HCT116 (cell line): ENCODE results near the gene FGF18. TPM values are rescaled to one million over a fixed set of nuclear protein-coding genes. Genes with fewer than 3 reads are reported as not detected.

ENCODE experiments used
- ATAC-seq: fragments of 200-7000 bp; cut with Tn5 transposase; 2 replicates; pipeline ENCODE4 v1.9.1; 2020; ENCODE audit warnings: mild to moderate bottlenecking, moderate library complexity
- BruUV-seq: library from RNA; stranded (reverse); fragments of 400-500 nt; replicated peaks from 2 replicates; lab custom pipeline; 2021; lab: Mats Ljungman, UMichigan
- CTCF ChIA-PET: fragments of 300-600 bp; sonication (Branson Sonifier 250); formaldehyde crosslinking; loops from one replicate; lab custom pipeline; 2021; ENCODE audit warnings: antibody characterized with exemption; lab: Charles Lee
- POLR2A ChIA-PET: fragments of 300-600, 350-600 bp; sonication (Branson Sonifier 250); formaldehyde crosslinking; loops from one replicate; lab custom pipeline; 2021; ENCODE audit warnings: antibody characterized with exemption; lab: Charles Lee
- RAD21 ChIA-PET, 2 experiments: fragments of 300-600 bp; sonication (Branson Sonifier 250); formaldehyde crosslinking; loops; one replicate each; lab custom pipeline; 2023; ENCODE audit warnings: low total read pairs in 2 of 2; ENCODE audit not compliant: uncharacterized antibody in 2 of 2, unreplicated experiment in 2 of 2, low non-redundant PET in 1 of 2; lab: Charles Lee
- DNase-seq: peaks from one replicate; pipeline ENCODE4 v3.0.0-alpha.2; 2010; ENCODE audit warnings: low read depth, low spot score
- H2AFZ ChIP-seq: fragments of 200-600 bp; shearing (Covaris generic), sonication (generic); 2 replicates; pipeline ENCODE4 v1.6.1; 2017; ENCODE audit warnings: low read depth, mixed run types, mixed read lengths, antibody characterized with exemption, low read length; ENCODE audit not compliant: poor library complexity, severe bottlenecking
- H3K27ac ChIP-seq: 2 replicates; pipeline ENCODE4 v1.5.1; 2012; ENCODE audit warnings: low read depth, low read length
- H3K27me3 ChIP-seq: fragments of 200-600 bp; sonication (generic); 2 replicates; pipeline ENCODE4 v1.6.1; 2016; ENCODE audit warnings: mixed run types, low read length, mixed read lengths; ENCODE audit not compliant: insufficient read depth
- H3K36me3 ChIP-seq, 2 experiments: fragments of 200-500 bp in 1 of 2; fragments of 200-600 bp in 1 of 2; sonication (Bioruptor generic) in 1 of 2; sonication (generic) in 1 of 2; 2 replicates each; pipeline versions ENCODE4 v1.5.1 to v1.6.1; 2014 to 2016; ENCODE audit warnings: low read length in 2 of 2, inconsistent platforms in 1 of 2, mixed read lengths in 1 of 2, mixed run types in 1 of 2; ENCODE audit not compliant: insufficient read depth in 2 of 2, control insufficient read depth in 1 of 2
- H3K4me1 ChIP-seq, 2 experiments: fragments of 200-600 bp in 1 of 2; sonication (generic) in 1 of 2; 2 replicates each; pipeline versions ENCODE4 v1.5.1 to v1.6.1; 2012 to 2017; ENCODE audit warnings: low read length in 2 of 2, inconsistent platforms in 1 of 2, mild to moderate bottlenecking in 1 of 2, mixed read lengths in 1 of 2, mixed run types in 1 of 2, moderate library complexity in 1 of 2; ENCODE audit not compliant: insufficient read depth in 2 of 2, control insufficient read depth in 1 of 2
- H3K4me2 ChIP-seq: fragments of 200-600 bp; sonication (generic); 2 replicates; pipeline ENCODE4 v1.6.1; 2017; ENCODE audit warnings: mixed run types, low read length, mixed read lengths
- H3K4me3 ChIP-seq, 2 experiments: fragments of 200-600 bp in 1 of 2; sonication (generic) in 1 of 2; replicated peaks in 1 of 2; 2 replicates each; pipeline ENCODE4 v1.5.1; 2011 to 2016; ENCODE audit warnings: low read length in 2 of 2, control low read depth in 1 of 2, low read depth in 1 of 2, mild to moderate bottlenecking in 1 of 2, mixed read lengths in 1 of 2, mixed run types in 1 of 2
- H3K79me2 ChIP-seq: fragments of 200-600 bp; sonication (generic); 2 replicates; pipeline ENCODE4 v1.6.1; 2017; ENCODE audit warnings: mild to moderate bottlenecking, mixed run types, low read length, moderate library complexity, mixed read lengths; ENCODE audit not compliant: insufficient read depth
- H3K9ac ChIP-seq: fragments of 200-600 bp; sonication (generic); 2 replicates; pipeline ENCODE4 v1.6.1; 2016; ENCODE audit warnings: low read length, mixed read lengths
- H3K9me2 ChIP-seq: fragments of 200-600 bp; sonication (generic), shearing (Covaris generic); 2 replicates; pipeline ENCODE4 v1.6.1; 2017; ENCODE audit warnings: mixed run types, mild to moderate bottlenecking, moderate library complexity; ENCODE audit not compliant: insufficient read depth
- H3K9me3 ChIP-seq, 2 experiments: fragments of 200-500 bp in 1 of 2; fragments of 200-600 bp in 1 of 2; sonication (Bioruptor generic) in 1 of 2; sonication (generic) in 1 of 2; 2 replicates each; pipeline ENCODE4 v1.6.1; 2014 to 2017; ENCODE audit warnings: low read length in 2 of 2, mixed read lengths in 2 of 2, inconsistent platforms in 1 of 2, low read depth in 1 of 2, mild to moderate bottlenecking in 1 of 2, mixed run types in 1 of 2, moderate library complexity in 1 of 2; ENCODE audit not compliant: control insufficient read depth in 1 of 2, insufficient read depth in 1 of 2
- H4K20me1 ChIP-seq: fragments of 200-600 bp; sonication (generic), shearing (Covaris generic); 2 replicates; pipeline ENCODE4 v1.6.1; 2017; ENCODE audit warnings: mixed run types, mild to moderate bottlenecking, moderate library complexity; ENCODE audit not compliant: insufficient read depth
- CBX3 ChIP-seq: IDR thresholded peaks from 2 replicates; pipeline ENCODE4 v1.6.1; 2012; ENCODE audit warnings: low read depth
- CEBPB ChIP-seq: IDR thresholded peaks from 2 replicates; pipeline ENCODE4 v1.6.1; 2012; ENCODE audit warnings: low read depth
- EGR1 ChIP-seq: IDR thresholded peaks from 2 replicates; pipeline ENCODE4 v1.6.1; 2012; ENCODE audit warnings: low read depth
- EZH2phosphoT487 ChIP-seq: fragments of 200-600 bp; IDR thresholded peaks from 2 replicates; pipeline ENCODE4 v1.6.1; 2018; ENCODE audit warnings: antibody characterized with exemption, borderline replicate concordance
- JUND ChIP-seq: IDR thresholded peaks from 2 replicates; pipeline ENCODE4 v1.6.1; 2012
- POLR2A ChIP-seq: IDR thresholded peaks from 2 replicates; pipeline ENCODE4 v1.7.0; 2011; ENCODE audit warnings: borderline replicate concordance; ENCODE audit not compliant: insufficient read depth, insufficient read length; ENCODE audit errors: extremely low read depth
- POLR2AphosphoS5 ChIP-seq: IDR thresholded peaks from 2 replicates; pipeline ENCODE4 v1.6.1; 2011; ENCODE audit warnings: mild to moderate bottlenecking, low read depth, low read length, moderate library complexity
- RAD21 ChIP-seq: IDR thresholded peaks from 2 replicates; pipeline ENCODE4 v1.6.1; 2012; ENCODE audit warnings: low read depth, mild to moderate bottlenecking
- SP1 ChIP-seq: IDR thresholded peaks from 2 replicates; pipeline ENCODE4 v1.6.1; 2012; ENCODE audit warnings: low read depth
- SRF ChIP-seq: IDR thresholded peaks from 2 replicates; pipeline ENCODE4 v1.6.1; 2012; ENCODE audit warnings: low read depth
- TCF7L2 ChIP-seq: IDR thresholded peaks from 2 replicates; pipeline ENCODE4 v1.7.0; 2011; ENCODE audit warnings: borderline replicate concordance, inconsistent platforms; ENCODE audit not compliant: insufficient read depth, insufficient read length; ENCODE audit errors: extremely low read depth
- ZFX ChIP-seq: fragments of 450-650 bp; IDR thresholded peaks from 2 replicates; pipeline ENCODE4 v1.6.1; 2017
- intact Hi-C: fragments of 100-400 bp; cut with micrococcal nuclease; formaldehyde crosslinking; loops from 2 replicates; pipeline ENCODE4 v1.10.0; 2022
- total RNA-seq: library from RNA; stranded (reverse); gene quantifications from one replicate; pipeline ENCODE4 v1.2.1, GENCODE V29; 2021; ENCODE audit not compliant: unreplicated experiment
- TF ChIP-seq, protein P1 (sequence below): IDR thresholded peaks from 2 replicates; pipeline ENCODE4 v1.6.1; 2011; ENCODE audit warnings: mild to moderate bottlenecking, low read length, moderate library complexity; ENCODE audit not compliant: insufficient replicate concordance; ENCODE audit errors: extremely low read depth
- TF ChIP-seq, protein P2 (sequence below): IDR thresholded peaks from 2 replicates; pipeline ENCODE4 v1.6.1; 2012
- TF ChIP-seq, protein P3 (sequence below): IDR thresholded peaks from 2 replicates; pipeline ENCODE4 v1.6.1; 2012; ENCODE audit warnings: low read depth

Gene FGF18
- total RNA-seq, 1 experiment from 2014 or later, result 0.96 TPM

DNA sequence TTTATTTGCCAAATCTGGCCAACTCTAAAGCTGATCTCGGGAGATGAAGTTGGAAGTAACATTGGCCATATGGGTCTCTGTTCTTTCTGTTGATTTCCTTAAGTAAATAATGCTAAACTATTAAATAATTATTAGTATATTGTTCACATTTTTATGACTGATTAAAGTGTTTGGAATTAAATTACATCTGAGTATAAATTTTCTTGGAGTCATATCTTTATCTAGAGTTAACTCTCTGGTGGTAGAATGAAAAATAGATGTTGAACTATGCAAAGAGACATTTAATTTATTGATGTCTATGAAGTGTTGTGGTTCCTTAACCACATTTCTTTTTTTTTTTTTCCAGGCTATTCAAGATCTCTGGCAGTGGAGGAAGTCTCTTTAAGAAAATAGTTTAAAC lies 9.3 kb upstream of the FGF18 start:
- no peak overlapping the region for H3K4me3 ChIP-seq
- DNase-seq (no peak), ATAC-seq (no peak)
- no peak for TF ChIP-seq EZH2phosphoT487
- no peak for TF ChIP-seq TCF7L2
- no peak for TF ChIP-seq EGR1
- no peak for TF ChIP-seq CBX3
- TF ChIP-seq JUND, result no peak
- TF ChIP-seq, protein P1, sequence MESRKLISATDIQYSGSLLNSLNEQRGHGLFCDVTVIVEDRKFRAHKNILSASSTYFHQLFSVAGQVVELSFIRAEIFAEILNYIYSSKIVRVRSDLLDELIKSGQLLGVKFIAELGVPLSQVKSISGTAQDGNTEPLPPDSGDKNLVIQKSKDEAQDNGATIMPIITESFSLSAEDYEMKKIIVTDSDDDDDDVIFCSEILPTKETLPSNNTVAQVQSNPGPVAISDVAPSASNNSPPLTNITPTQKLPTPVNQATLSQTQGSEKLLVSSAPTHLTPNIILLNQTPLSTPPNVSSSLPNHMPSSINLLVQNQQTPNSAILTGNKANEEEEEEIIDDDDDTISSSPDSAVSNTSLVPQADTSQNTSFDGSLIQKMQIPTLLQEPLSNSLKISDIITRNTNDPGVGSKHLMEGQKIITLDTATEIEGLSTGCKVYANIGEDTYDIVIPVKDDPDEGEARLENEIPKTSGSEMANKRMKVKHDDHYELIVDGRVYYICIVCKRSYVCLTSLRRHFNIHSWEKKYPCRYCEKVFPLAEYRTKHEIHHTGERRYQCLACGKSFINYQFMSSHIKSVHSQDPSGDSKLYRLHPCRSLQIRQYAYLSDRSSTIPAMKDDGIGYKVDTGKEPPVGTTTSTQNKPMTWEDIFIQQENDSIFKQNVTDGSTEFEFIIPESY, result no peak
- no peaks in the 10 kb centered on the region for H3K9me2 ChIP-seq
- H3K4me1 ChIP-seq, result peaks cover 0 to 30% of the 10 kb centered on the region in 2 experiments; a peak in 2 of 4 replicates
- no peaks in the 10 kb centered on the region for H3K27me3 ChIP-seq
- POLR2A ChIA-PET, result no interaction called here
- RAD21 ChIA-PET, result no interaction called here
- H3K4me2 ChIP-seq, result no peak overlapping the region
- no TSS peak for BruUV-seq
- H3K36me3 ChIP-seq, result peaks cover 71 to 75% of the 10 kb centered on the region in 2 experiments
- no peaks in the 10 kb centered on the region for H3K9me3 ChIP-seq
- H2AFZ ChIP-seq, result no peak overlapping the region
- CTCF ChIA-PET, result no interaction called here
- peaks cover 79% of the 10 kb centered on the region for H4K20me1 ChIP-seq
- H3K9ac ChIP-seq, result no peak overlapping the region
- peaks cover 92% of the 10 kb centered on the region for H3K79me2 ChIP-seq
- no peak overlapping the region for H3K27ac ChIP-seq
- intact Hi-C loops, result no loop called here

DNA sequence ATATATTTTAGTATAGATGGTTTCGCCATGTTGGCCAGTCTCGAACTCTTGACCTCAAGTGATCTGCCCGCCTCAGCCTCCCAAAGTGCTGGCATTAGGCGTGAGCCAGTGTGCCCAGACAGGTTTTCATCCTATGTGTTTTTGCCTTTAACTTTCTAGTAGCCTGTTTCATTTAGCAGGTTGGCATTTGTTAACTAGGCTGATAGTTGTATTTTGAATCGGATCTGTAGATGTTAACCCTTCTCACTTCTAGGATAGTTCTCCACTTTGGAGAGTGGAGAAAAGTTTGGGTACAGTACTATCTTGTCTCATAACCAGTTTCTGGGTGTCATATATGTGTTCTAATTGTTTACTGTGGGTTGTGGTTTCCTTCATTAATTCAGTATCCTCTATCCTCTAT lies 7.3 kb upstream of the FGF18 start:
- H3K4me3 ChIP-seq, result no peak overlapping the region
- no peak overlapping the region for H3K4me2 ChIP-seq
- RAD21 ChIA-PET, result no interaction called here
- H3K9me3 ChIP-seq, result no peaks in the 10 kb centered on the region
- DNase-seq (no peak), ATAC-seq (no peak)
- H3K4me1 ChIP-seq, result peaks cover 0 to 41% of the 10 kb centered on the region in 2 experiments; a peak in 2 of 4 replicates
- POLR2A ChIA-PET, result no interaction called here
- H4K20me1 ChIP-seq, result peaks cover 66% of the 10 kb centered on the region
- H3K27ac ChIP-seq, result no peak overlapping the region
- H2AFZ ChIP-seq, result no peak overlapping the region
- H3K9ac ChIP-seq, result no peak overlapping the region
- peaks cover 53 to 56% of the 10 kb centered on the region in 2 experiments for H3K36me3 ChIP-seq
- no peaks in the 10 kb centered on the region for H3K9me2 ChIP-seq
- BruUV-seq, result no TSS peak
- intact Hi-C loops, result no loop called here
- peaks cover 78% of the 10 kb centered on the region for H3K79me2 ChIP-seq
- H3K27me3 ChIP-seq, result no peaks in the 10 kb centered on the region
- CTCF ChIA-PET, result no interaction called here
- TF ChIP-seq ZFX, result no peak
- no peak for TF ChIP-seq TCF7L2
- no peak for TF ChIP-seq RAD21
- TF ChIP-seq, protein P2, sequence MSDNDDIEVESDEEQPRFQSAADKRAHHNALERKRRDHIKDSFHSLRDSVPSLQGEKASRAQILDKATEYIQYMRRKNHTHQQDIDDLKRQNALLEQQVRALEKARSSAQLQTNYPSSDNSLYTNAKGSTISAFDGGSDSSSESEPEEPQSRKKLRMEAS, result no peak
- TF ChIP-seq, protein P3, sequence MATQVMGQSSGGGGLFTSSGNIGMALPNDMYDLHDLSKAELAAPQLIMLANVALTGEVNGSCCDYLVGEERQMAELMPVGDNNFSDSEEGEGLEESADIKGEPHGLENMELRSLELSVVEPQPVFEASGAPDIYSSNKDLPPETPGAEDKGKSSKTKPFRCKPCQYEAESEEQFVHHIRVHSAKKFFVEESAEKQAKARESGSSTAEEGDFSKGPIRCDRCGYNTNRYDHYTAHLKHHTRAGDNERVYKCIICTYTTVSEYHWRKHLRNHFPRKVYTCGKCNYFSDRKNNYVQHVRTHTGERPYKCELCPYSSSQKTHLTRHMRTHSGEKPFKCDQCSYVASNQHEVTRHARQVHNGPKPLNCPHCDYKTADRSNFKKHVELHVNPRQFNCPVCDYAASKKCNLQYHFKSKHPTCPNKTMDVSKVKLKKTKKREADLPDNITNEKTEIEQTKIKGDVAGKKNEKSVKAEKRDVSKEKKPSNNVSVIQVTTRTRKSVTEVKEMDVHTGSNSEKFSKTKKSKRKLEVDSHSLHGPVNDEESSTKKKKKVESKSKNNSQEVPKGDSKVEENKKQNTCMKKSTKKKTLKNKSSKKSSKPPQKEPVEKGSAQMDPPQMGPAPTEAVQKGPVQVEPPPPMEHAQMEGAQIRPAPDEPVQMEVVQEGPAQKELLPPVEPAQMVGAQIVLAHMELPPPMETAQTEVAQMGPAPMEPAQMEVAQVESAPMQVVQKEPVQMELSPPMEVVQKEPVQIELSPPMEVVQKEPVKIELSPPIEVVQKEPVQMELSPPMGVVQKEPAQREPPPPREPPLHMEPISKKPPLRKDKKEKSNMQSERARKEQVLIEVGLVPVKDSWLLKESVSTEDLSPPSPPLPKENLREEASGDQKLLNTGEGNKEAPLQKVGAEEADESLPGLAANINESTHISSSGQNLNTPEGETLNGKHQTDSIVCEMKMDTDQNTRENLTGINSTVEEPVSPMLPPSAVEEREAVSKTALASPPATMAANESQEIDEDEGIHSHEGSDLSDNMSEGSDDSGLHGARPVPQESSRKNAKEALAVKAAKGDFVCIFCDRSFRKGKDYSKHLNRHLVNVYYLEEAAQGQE, result no peak
- TF ChIP-seq POLR2A, result no peak
- TF ChIP-seq CEBPB, result no peak
- no peak for TF ChIP-seq SRF
- TF ChIP-seq SP1, result no peak
- TF ChIP-seq POLR2AphosphoS5, result no peak; the same call in 1 of the 2 replicates
